ENCODE results near the gene RXRB.

Gene RXRB

DNA sequence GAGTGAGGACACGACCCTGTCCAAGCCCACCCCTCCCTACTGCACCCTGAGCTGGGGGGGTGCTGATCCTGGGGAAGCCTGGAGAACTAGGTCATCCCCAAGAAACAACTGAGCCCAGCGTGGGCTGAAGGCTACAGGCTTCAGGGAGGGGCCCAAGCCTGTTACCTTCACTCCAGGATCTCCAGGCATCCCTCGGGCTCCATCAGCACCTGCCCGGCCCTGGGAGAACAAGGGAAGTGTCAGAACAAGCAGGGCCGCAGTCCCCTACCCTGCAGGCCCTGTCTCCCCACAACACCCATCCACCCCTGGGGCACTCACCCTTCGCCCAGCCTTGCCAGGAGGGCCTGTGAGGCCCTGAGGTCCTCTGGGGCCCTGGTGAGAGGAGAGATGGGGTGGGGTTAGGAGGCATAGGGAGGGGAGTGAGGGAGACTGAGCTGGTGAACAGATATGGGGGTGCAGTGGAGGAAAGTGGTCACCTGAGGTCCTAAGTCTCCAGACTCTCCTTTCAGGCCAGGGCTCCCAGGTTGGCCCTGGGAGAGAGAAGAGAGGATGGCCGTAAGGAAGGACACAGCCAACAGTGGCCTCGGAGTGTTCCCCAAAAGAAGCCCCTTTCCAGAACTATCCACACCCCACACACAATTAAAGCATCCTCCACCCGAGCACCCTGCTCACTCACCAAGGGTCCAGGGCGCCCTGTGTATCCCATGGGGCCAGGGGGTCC lies 21.6 kb downstream of the RXRB start:
- no peak for TF ChIP-seq ZNF8 (CRISPR knock-in tag; IDR thresholded peaks at IDR 0.05)
- TF ChIP-seq, protein P1, sequence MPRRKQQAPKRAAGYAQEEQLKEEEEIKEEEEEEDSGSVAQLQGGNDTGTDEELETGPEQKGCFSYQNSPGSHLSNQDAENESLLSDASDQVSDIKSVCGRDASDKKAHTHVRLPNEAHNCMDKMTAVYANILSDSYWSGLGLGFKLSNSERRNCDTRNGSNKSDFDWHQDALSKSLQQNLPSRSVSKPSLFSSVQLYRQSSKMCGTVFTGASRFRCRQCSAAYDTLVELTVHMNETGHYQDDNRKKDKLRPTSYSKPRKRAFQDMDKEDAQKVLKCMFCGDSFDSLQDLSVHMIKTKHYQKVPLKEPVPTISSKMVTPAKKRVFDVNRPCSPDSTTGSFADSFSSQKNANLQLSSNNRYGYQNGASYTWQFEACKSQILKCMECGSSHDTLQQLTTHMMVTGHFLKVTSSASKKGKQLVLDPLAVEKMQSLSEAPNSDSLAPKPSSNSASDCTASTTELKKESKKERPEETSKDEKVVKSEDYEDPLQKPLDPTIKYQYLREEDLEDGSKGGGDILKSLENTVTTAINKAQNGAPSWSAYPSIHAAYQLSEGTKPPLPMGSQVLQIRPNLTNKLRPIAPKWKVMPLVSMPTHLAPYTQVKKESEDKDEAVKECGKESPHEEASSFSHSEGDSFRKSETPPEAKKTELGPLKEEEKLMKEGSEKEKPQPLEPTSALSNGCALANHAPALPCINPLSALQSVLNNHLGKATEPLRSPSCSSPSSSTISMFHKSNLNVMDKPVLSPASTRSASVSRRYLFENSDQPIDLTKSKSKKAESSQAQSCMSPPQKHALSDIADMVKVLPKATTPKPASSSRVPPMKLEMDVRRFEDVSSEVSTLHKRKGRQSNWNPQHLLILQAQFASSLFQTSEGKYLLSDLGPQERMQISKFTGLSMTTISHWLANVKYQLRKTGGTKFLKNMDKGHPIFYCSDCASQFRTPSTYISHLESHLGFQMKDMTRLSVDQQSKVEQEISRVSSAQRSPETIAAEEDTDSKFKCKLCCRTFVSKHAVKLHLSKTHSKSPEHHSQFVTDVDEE (CRISPR knock-in tag; IDR thresholded peaks at IDR 0.05): no peak
- no peak for TF ChIP-seq ZNF70 (CRISPR knock-in tag; IDR thresholded peaks at IDR 0.05)
- no peak for TF ChIP-seq ZC3H10 (CRISPR knock-in tag; IDR thresholded peaks at IDR 0.05)
- no peak for TF ChIP-seq TOX (CRISPR knock-in tag; IDR thresholded peaks at IDR 0.05; ENCODE audit: borderline replicate concordance)
- TF ChIP-seq BACH2 (CRISPR knock-in tag; IDR thresholded peaks at IDR 0.05; ENCODE audit: borderline replicate concordance): no peak
- TF ChIP-seq, protein P2, sequence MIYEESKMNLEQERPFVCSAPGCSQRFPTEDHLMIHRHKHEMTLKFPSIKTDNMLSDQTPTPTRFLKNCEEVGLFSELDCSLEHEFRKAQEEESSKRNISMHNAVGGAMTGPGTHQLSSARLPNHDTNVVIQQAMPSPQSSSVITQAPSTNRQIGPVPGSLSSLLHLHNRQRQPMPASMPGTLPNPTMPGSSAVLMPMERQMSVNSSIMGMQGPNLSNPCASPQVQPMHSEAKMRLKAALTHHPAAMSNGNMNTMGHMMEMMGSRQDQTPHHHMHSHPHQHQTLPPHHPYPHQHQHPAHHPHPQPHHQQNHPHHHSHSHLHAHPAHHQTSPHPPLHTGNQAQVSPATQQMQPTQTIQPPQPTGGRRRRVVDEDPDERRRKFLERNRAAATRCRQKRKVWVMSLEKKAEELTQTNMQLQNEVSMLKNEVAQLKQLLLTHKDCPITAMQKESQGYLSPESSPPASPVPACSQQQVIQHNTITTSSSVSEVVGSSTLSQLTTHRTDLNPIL (CRISPR knock-in tag; IDR thresholded peaks at IDR 0.05; ENCODE audit: low read depth): no peak
- no peak for TF ChIP-seq CSDC2 (CRISPR knock-in tag; IDR thresholded peaks at IDR 0.05)
- TF ChIP-seq SNAI2 (CRISPR knock-in tag; IDR thresholded peaks at IDR 0.05): no peak
- no peak for TF ChIP-seq TCF4 (CRISPR knock-in tag; IDR thresholded peaks at IDR 0.05; ENCODE audit: borderline replicate concordance)
- TF ChIP-seq ESRRG (CRISPR knock-in tag; IDR thresholded peaks at IDR 0.05): no peak
- no peak for TF ChIP-seq ZFP30 (CRISPR knock-in tag; IDR thresholded peaks at IDR 0.05)
- TF ChIP-seq RARB (CRISPR knock-in tag; IDR thresholded peaks at IDR 0.05): no peak
- TF ChIP-seq ISL1 (CRISPR knock-in tag; IDR thresholded peaks at IDR 0.05): no peak
- no peak for TF ChIP-seq OSR1 (CRISPR knock-in tag; IDR thresholded peaks at IDR 0.05)
- TF ChIP-seq, protein P3, sequence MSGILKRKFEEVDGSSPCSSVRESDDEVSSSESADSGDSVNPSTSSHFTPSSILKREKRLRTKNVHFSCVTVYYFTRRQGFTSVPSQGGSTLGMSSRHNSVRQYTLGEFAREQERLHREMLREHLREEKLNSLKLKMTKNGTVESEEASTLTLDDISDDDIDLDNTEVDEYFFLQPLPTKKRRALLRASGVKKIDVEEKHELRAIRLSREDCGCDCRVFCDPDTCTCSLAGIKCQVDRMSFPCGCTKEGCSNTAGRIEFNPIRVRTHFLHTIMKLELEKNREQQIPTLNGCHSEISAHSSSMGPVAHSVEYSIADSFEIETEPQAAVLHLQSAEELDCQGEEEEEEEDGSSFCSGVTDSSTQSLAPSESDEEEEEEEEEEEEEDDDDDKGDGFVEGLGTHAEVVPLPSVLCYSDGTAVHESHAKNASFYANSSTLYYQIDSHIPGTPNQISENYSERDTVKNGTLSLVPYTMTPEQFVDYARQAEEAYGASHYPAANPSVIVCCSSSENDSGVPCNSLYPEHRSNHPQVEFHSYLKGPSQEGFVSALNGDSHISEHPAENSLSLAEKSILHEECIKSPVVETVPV (CRISPR knock-in tag; IDR thresholded peaks at IDR 0.05): no peak
- no peak for TF ChIP-seq GLIS3 (CRISPR knock-in tag; IDR thresholded peaks at IDR 0.05)
- no peak for TF ChIP-seq PPARA (CRISPR knock-in tag; IDR thresholded peaks at IDR 0.05; ENCODE audit: borderline replicate concordance)
- ATAC-seq: no peak

DNA sequence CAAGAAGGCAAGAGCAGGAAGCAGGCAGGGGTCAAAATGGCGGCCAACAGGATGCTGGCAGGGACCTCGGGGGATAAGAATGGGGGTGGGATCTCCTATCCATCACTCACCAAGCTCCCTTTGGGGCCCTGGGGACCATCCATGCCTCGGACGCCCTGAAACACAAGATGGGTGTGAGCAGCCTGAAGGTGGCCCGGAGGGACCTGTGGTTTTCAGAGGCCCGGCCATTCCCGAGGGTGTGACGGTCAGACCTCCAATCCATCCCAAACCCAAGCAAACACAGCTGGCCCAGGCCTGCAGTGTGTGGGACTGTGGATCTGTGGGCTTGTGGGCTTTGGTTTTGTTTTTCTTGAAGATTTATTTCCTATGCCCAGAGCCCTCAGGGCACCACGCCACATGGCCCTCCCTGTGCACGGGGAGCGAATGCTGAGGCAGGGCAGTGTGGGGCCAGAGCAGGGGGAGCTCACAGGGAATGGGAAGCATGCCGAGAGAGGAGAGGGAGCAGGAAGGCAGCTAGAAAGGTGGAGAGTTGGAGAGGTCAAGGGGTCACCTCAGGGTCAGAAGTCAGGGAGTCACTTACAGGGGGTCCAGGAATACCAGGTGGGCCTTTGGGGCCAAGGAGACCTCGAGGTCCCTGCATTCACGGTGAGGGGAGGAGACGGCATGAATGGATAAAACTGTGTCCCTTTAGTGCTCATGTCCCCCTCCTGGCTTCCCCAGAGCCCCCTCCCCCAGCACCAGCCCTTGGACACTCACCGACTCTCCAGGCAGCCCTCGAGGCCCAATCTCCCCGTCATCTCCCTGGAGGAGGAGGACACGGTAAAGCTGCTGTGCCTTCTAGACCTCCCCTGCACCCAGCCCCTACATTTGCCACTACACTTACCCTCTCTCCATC lies 22.7 kb downstream of the RXRB start:
- TF ChIP-seq ZNF8 (CRISPR knock-in tag; IDR thresholded peaks at IDR 0.05) (no peak), OSR1 (CRISPR knock-in tag; IDR thresholded peaks at IDR 0.05) (no peak), SNAI2 (CRISPR knock-in tag; IDR thresholded peaks at IDR 0.05) (no peak), ISL1 (CRISPR knock-in tag; IDR thresholded peaks at IDR 0.05) (no peak)
- TF ChIP-seq, protein P4, sequence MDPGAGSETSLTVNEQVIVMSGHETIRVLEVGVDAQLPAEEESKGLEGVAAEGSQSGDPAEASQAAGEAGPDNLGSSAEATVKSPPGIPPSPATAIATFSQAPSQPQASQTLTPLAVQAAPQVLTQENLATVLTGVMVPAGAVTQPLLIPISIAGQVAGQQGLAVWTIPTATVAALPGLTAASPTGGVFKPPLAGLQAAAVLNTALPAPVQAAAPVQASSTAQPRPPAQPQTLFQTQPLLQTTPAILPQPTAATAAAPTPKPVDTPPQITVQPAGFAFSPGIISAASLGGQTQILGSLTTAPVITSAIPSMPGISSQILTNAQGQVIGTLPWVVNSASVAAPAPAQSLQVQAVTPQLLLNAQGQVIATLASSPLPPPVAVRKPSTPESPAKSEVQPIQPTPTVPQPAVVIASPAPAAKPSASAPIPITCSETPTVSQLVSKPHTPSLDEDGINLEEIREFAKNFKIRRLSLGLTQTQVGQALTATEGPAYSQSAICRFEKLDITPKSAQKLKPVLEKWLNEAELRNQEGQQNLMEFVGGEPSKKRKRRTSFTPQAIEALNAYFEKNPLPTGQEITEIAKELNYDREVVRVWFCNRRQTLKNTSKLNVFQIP (CRISPR knock-in tag; IDR thresholded peaks at IDR 0.05; ENCODE audit: borderline replicate concordance, low read depth): no peak
- ATAC-seq: no peak

DNA sequence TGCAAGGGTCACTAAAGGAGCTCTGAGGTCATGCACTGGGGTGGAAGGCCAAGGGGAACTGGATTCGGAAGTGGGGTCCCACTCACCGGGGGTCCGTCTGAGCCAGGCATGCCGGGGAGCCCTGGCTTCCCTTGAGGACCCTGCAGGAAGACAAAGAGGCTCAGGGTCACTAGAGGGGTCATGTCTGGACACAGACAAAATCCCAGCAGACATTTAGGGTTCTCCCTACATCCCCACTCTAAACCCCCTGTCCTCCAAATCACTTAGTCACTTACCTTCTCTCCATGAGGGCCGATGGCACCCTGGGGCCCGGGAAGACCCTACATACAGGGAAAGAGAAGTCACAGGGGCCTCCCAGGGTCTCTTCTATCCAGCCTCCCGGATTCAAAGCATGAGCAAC lies 23.6 kb downstream of the RXRB start:
- ATAC-seq: no peak
- TF ChIP-seq GLIS3 (CRISPR knock-in tag; IDR thresholded peaks at IDR 0.05) (no peak), OSR1 (CRISPR knock-in tag; IDR thresholded peaks at IDR 0.05) (no peak), ZFP3 (CRISPR knock-in tag; IDR thresholded peaks at IDR 0.05) (no peak), TCF4 (CRISPR knock-in tag; IDR thresholded peaks at IDR 0.05; ENCODE audit: borderline replicate concordance) (no peak), ZNF70 (CRISPR knock-in tag; IDR thresholded peaks at IDR 0.05) (no peak), TOX (CRISPR knock-in tag; IDR thresholded peaks at IDR 0.05; ENCODE audit: borderline replicate concordance) (no peak)
- TF ChIP-seq, protein P4 (CRISPR knock-in tag; IDR thresholded peaks at IDR 0.05; ENCODE audit: borderline replicate concordance, low read depth): no peak
- TF ChIP-seq, protein P1 (CRISPR knock-in tag; IDR thresholded peaks at IDR 0.05): no peak
- TF ChIP-seq, protein P2 (CRISPR knock-in tag; IDR thresholded peaks at IDR 0.05; ENCODE audit: low read depth): no peak

All from SK-N-SH treated with all-trans-retinoic acid at 6 μM for 48 hours (cell line).